Activated CD4-positive, alpha-beta T cell treated with anti-CD3 and anti-CD28 coated beads, Interleukin-2, amount 10 ng/mL, durations not matched to agents 7 days and 5 days (primary cell): ENCODE data around the gene FHIT. TPM values are rescaled to one million over a fixed set of nuclear protein-coding genes. Genes with fewer than 3 reads are reported as not detected.

ENCODE experiments used
- CTCF ChIA-PET: fragments of 350-600 bp; sonication (Branson Sonifier 250); formaldehyde crosslinking; loops from one replicate; lab custom pipeline; 2021; ENCODE audit warnings: antibody characterized with exemption; lab: Charles Lee
- POLR2A ChIA-PET: fragments of 350-600 bp; sonication (Branson Sonifier 250); formaldehyde crosslinking; loops from one replicate; lab custom pipeline; 2021; ENCODE audit warnings: antibody characterized with exemption; lab: Charles Lee
- DNase-seq: peaks from one replicate; pipeline ENCODE4 v3.0.0-alpha.2; 2020
- H3K27ac Mint-ChIP-seq: one replicate; pipeline ENCODE4 v1.8.0; 2021; ENCODE audit warnings: mild to moderate bottlenecking, moderate library complexity, mixed read lengths
- H3K27me3 Mint-ChIP-seq: one replicate; pipeline ENCODE4 v1.8.0; 2021; ENCODE audit warnings: mixed read lengths
- H3K36me3 Mint-ChIP-seq: one replicate; pipeline ENCODE4 v1.8.0; 2021; ENCODE audit warnings: low read depth, mixed read lengths
- H3K4me1 Mint-ChIP-seq: one replicate; pipeline ENCODE4 v1.8.0; 2021; ENCODE audit warnings: mixed read lengths
- H3K4me3 Mint-ChIP-seq: one replicate; pipeline ENCODE4 v1.8.0; 2021; ENCODE audit warnings: mild to moderate bottlenecking, moderate library complexity, mixed read lengths
- H3K9me3 Mint-ChIP-seq: one replicate; pipeline ENCODE4 v1.8.0; 2021; ENCODE audit warnings: mixed read lengths
- total RNA-seq, 2 experiments: library from RNA; stranded (reverse); gene quantifications; one replicate each; pipeline ENCODE4 v1.2.3, GENCODE V29; 2021

The FHIT gene
- total RNA-seq, 2 experiments from 2014 or later, result 39.4 to 41.2 TPM

DNA sequence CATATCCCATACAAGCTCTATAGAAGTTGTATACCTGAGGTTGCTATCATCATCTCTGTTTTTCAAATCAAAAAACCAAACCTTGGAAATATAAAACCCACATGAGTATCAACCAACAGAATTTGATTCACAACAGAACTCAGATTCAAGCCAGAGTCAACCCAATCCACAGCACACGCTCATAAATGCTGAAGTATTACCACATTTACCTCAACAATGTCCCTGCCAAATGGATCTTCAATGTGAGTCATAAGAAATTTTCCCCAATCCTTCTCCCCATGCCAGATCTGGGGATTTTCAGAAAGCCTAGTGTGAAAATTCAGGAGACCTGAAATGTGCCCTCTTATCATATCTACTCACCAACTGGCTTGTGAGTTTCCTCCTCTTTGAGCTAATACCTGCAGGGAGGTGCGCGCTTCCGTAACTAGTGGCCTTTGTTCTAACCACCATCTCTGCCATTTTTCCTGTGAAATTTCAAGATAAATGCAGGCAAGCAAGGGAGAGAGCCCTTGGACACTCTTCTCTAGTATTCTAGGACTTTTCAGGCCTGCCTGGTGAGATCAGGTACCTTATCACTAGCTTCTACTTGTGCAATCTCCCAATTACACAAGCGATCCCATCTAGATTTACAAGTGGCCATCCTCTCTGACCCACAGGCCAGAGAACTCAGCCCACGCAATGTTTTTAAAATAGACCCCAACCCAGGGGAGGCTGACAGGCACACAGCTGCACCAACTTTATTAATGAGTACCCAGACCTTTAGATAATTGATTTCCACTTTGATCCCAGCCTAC lies 1124.5 kb downstream of the FHIT start:
- Mint-ChIP-seq H3K36me3 (peaks cover 3% of the 10 kb centered on the region), H3K9me3 (peaks cover 16% of the 10 kb centered on the region), H3K27me3 (no peaks in the 10 kb centered on the region), H3K27ac (no peak overlapping the region), H3K4me3 (no peak overlapping the region), H3K4me1 (no peaks in the 10 kb centered on the region)
- ChIA-PET POLR2A (no interaction called here), CTCF (interaction anchor here (0.6 kb wide), 1 partner anchor 409 kb away, joined by 3 read pairs; no protein-coding TSS in a partner anchor)
- no peak for DNase-seq

- no peak overlapping the region for H3K27ac Mint-ChIP-seq
- H3K36me3 Mint-ChIP-seq, result peaks cover 3% of the 10 kb centered on the region
- H3K9me3 Mint-ChIP-seq, result peaks cover 16% of the 10 kb centered on the region
- DNase-seq, result no peak
- H3K27me3 Mint-ChIP-seq, result no peaks in the 10 kb centered on the region
- POLR2A ChIA-PET, result no interaction called here
- no peaks in the 10 kb centered on the region for H3K4me1 Mint-ChIP-seq
- no peak overlapping the region for H3K4me3 Mint-ChIP-seq
- CTCF ChIA-PET, result no interaction called here
Measured at GRCh38 chr3:60125686-60126085, 1125.6 kb downstream of the FHIT start.

- ChIA-PET POLR2A (no interaction called here), CTCF (interaction anchor here (0.6 to 1.6 kb wide), 2 partner anchors 9 to 14 kb away, joined by 3 to 4 read pairs; no protein-coding TSS in a partner anchor)
- H3K4me3 Mint-ChIP-seq, result no peak overlapping the region
- no peaks in the 10 kb centered on the region for H3K36me3 Mint-ChIP-seq
- H3K4me1 Mint-ChIP-seq, result no peaks in the 10 kb centered on the region
- H3K27ac Mint-ChIP-seq, result no peak overlapping the region
- no peaks in the 10 kb centered on the region for H3K27me3 Mint-ChIP-seq
- no peaks in the 10 kb centered on the region for H3K9me3 Mint-ChIP-seq
- DNase-seq, result no peak
Measured at GRCh38 chr3:60120245-60120644, 1131.0 kb downstream of the FHIT start.

DNA sequence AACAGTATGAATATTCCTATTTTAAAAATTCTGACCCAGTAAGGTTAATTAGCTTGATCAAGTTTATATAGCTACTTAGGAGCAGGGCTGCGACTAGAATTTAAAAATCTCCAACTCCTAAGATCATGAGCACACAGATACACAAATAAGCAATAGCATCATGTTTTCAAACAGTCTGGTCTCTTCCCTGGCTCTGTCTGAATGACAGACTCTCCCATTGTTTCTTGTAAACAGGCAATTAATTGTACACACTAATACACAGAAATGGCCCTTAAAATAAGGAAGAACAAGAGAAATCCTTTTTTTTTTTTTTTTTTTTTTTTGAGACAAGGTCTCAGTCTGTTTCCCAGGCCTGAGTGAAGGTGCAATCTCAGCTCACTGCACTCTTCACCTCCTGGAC lies 1137.1 kb downstream of the FHIT start:
- Mint-ChIP-seq H3K36me3 (no peaks in the 10 kb centered on the region), H3K27me3 (no peaks in the 10 kb centered on the region), H3K27ac (no peak overlapping the region), H3K9me3 (peaks cover 15% of the 10 kb centered on the region), H3K4me1 (no peaks in the 10 kb centered on the region), H3K4me3 (no peak overlapping the region)
- DNase-seq, result no peak
- CTCF ChIA-PET, result no interaction called here
- POLR2A ChIA-PET, result no interaction called here

GRCh38 chr3:60107275-60107674 lies 1144.0 kb downstream of the FHIT start:
- Mint-ChIP-seq H3K36me3 (no peaks in the 10 kb centered on the region), H3K9me3 (peaks cover 10% of the 10 kb centered on the region), H3K4me1 (peaks cover 19% of the 10 kb centered on the region), H3K27me3 (no peaks in the 10 kb centered on the region), H3K27ac (no peak overlapping the region), H3K4me3 (no peak overlapping the region)
- POLR2A ChIA-PET, result no interaction called here
- CTCF ChIA-PET, result interaction anchor here (1.0 to 1.7 kb wide), 3 partner anchors 10 to 20 kb away, joined by 3 to 4 read pairs (median 4); no protein-coding TSS in a partner anchor
- no peak for DNase-seq

GRCh38 chr3:60102154-60102553 lies 1149.1 kb downstream of the FHIT start:
- Mint-ChIP-seq H3K4me1 (peaks cover 19% of the 10 kb centered on the region), H3K27me3 (no peaks in the 10 kb centered on the region), H3K36me3 (peaks cover 2% of the 10 kb centered on the region), H3K27ac (no peak overlapping the region), H3K4me3 (no peak overlapping the region), H3K9me3 (peaks cover 4% of the 10 kb centered on the region)
- DNase-seq, result no peak
- ChIA-PET POLR2A (no interaction called here), CTCF (interaction anchor here (1.0 to 1.4 kb wide), 2 partner anchors 8 to 15 kb away, joined by 3 read pairs; no protein-coding TSS in a partner anchor)

- ChIA-PET CTCF (interaction anchor here (1.0 kb wide), 1 partner anchor 15 kb away, joined by 3 read pairs; no protein-coding TSS in a partner anchor), POLR2A (no interaction called here)
- H3K9me3 Mint-ChIP-seq, result peaks cover 5% of the 10 kb centered on the region
- peaks cover 19% of the 10 kb centered on the region for H3K4me1 Mint-ChIP-seq
- no peak overlapping the region for H3K4me3 Mint-ChIP-seq
- H3K36me3 Mint-ChIP-seq, result peaks cover 2% of the 10 kb centered on the region
- DNase-seq, result no peak
- no peaks in the 10 kb centered on the region for H3K27me3 Mint-ChIP-seq
- H3K27ac Mint-ChIP-seq, result no peak overlapping the region
Measured at GRCh38 chr3:60101621-60102020, 1149.6 kb downstream of the FHIT start.

DNA sequence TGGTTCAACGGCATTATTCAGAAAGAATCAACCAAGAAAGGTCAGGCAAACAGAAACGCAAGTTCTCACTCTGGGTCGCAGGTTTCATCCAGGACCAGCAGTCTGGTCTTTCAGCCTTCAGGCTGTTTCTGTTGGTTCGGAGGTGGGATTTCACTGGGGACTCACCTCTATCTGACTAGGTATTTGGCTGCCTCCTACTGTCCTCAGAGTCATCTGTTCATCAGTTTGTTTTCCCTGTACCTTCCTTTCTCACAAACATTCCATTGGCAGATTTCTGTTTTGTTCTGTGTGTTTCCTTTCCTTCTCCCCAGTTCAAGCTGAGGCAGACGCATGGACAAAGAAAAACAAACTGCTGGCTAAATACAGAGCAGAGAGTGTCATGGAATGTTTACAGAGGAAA lies 1154.8 kb downstream of the FHIT start:
- H3K36me3 Mint-ChIP-seq, result peaks cover 14% of the 10 kb centered on the region
- H3K9me3 Mint-ChIP-seq, result peaks cover 23% of the 10 kb centered on the region
- H3K27ac Mint-ChIP-seq, result no peak overlapping the region
- H3K4me3 Mint-ChIP-seq, result no peak overlapping the region
- DNase-seq, result no peak
- ChIA-PET POLR2A (no interaction called here), CTCF (interaction anchor here (0.9 kb wide), 1 partner anchor 10 kb away, joined by 4 read pairs; no protein-coding TSS in a partner anchor)
- H3K27me3 Mint-ChIP-seq, result no peaks in the 10 kb centered on the region
- peaks cover 14% of the 10 kb centered on the region for H3K4me1 Mint-ChIP-seq

GRCh38 chr3:60095930-60096329 lies 1155.3 kb downstream of the FHIT start:
- DNase-seq, result no peak
- POLR2A ChIA-PET, result interaction anchor here (0.6 kb wide), 1 partner anchor 319 kb away, joined by 8 read pairs; no protein-coding TSS in a partner anchor
- CTCF ChIA-PET, result interaction anchor here (0.6 kb wide), 1 partner anchor 46 kb away, joined by 3 read pairs; no protein-coding TSS in a partner anchor

GRCh38 chr3:60095516-60095915 lies 1155.7 kb downstream of the FHIT start:
- H3K36me3 Mint-ChIP-seq, result peaks cover 14% of the 10 kb centered on the region
- no peaks in the 10 kb centered on the region for H3K27me3 Mint-ChIP-seq
- no peak for DNase-seq
- peaks cover 23% of the 10 kb centered on the region for H3K9me3 Mint-ChIP-seq
- no peak overlapping the region for H3K27ac Mint-ChIP-seq
- peaks cover 18% of the 10 kb centered on the region for H3K4me1 Mint-ChIP-seq
- ChIA-PET CTCF (interaction anchor here (0.6 kb wide), 1 partner anchor 46 kb away, joined by 3 read pairs; no protein-coding TSS in a partner anchor), POLR2A (interaction anchor here (0.6 kb wide), 1 partner anchor 320 kb away, joined by 8 read pairs; no protein-coding TSS in a partner anchor)
- H3K4me3 Mint-ChIP-seq, result no peak overlapping the region

More at GRCh38 chr3:60095930-60096329, 1155.3 kb downstream of the FHIT start:
- H3K4me1 Mint-ChIP-seq, result peaks cover 14% of the 10 kb centered on the region
- H3K27ac Mint-ChIP-seq, result no peak overlapping the region
- no peak overlapping the region for H3K4me3 Mint-ChIP-seq
- no peaks in the 10 kb centered on the region for H3K27me3 Mint-ChIP-seq
- H3K9me3 Mint-ChIP-seq, result peaks cover 23% of the 10 kb centered on the region
- H3K36me3 Mint-ChIP-seq, result peaks cover 14% of the 10 kb centered on the region

DNA sequence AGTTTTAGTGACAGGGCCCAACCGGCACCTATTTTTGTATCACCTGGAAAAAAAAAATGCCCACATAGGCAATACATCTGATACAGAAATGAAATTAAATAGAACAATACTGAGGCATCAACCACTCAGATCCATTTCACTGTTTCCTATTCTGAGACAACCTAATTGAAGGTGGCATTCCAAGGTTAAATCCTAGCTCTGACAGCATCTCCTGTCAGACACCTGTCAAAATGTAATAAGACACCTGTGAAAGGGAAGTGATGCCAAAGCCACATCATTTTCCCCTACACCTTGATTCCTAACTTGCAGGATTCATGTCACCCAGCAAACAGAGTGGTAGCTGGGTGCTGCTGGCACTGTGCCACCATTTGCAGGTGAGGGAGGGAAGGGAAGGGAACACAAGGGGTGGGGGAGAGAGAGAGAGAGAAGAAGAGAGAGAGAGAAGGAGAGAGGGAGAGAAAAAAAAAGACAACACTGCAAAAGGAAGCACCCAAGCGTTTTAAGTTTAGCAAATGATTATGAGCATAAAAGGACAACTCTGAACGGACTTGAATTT lies 1156.8 kb downstream of the FHIT start:
- Mint-ChIP-seq H3K27ac (peak overlapping the region; percentile 11), H3K27me3 (no peaks in the 10 kb centered on the region), H3K9me3 (peaks cover 25% of the 10 kb centered on the region), H3K4me1 (peaks cover 18% of the 10 kb centered on the region), H3K4me3 (no peak overlapping the region), H3K36me3 (peaks cover 16% of the 10 kb centered on the region)
- POLR2A ChIA-PET, result no interaction called here
- DNase-seq, result no peak
- CTCF ChIA-PET, result interaction anchor here (1.0 to 1.1 kb wide), 2 partner anchors 9 to 18 kb away, joined by 3 read pairs; no protein-coding TSS in a partner anchor

GRCh38 chr3:60090548-60090947 lies 1160.7 kb downstream of the FHIT start:
- Mint-ChIP-seq H3K4me3 (no peak overlapping the region), H3K9me3 (peaks cover 45% of the 10 kb centered on the region)
- CTCF ChIA-PET, result interaction anchor here (0.9 kb wide), 1 partner anchor 10 kb away, joined by 3 read pairs; no protein-coding TSS in a partner anchor

More at GRCh38 chr3:60090548-60090947, 1160.7 kb downstream of the FHIT start:
- Mint-ChIP-seq H3K27me3 (no peaks in the 10 kb centered on the region), H3K36me3 (peaks cover 46% of the 10 kb centered on the region), H3K4me1 (peaks cover 43% of the 10 kb centered on the region), H3K27ac (no peak overlapping the region)
- no peak for DNase-seq
- POLR2A ChIA-PET, result no interaction called here
